Liver (tissue), 9 donors: ENCODE results near the gene GRID1. TPM values are rescaled to one million over a fixed set of nuclear protein-coding genes. Genes with fewer than 3 reads are reported as not detected.

ENCODE experiments used
- DNase-seq: peaks from one replicate; pipeline ENCODE4 v3.0.0-alpha.2; 2017; ENCODE audit warnings: low spot score
- H3K27ac ChIP-seq, 2 donors: one replicate each; pipeline ENCODE4 v1.7.0; 2013; ENCODE audit warnings: inconsistent platforms in 2 of 2, low read length in 2 of 2, control low read depth in 1 of 2, low read depth in 1 of 2, mild to moderate bottlenecking in 1 of 2
- H3K27me3 ChIP-seq, 4 donors: one replicate each; pipeline versions ENCODE4 v1.6.1 to v1.7.0; 2013; ENCODE audit warnings: low read length in 3 of 4, inconsistent platforms in 1 of 4, mild to moderate bottlenecking in 1 of 4, moderate library complexity in 1 of 4; ENCODE audit not compliant: control insufficient read depth in 4 of 4, insufficient read depth in 4 of 4
- H3K36me3 ChIP-seq, 4 donors: one replicate each; pipeline versions ENCODE4 v1.6.1 to v1.7.0; 2013; ENCODE audit warnings: low read length in 3 of 4, mild to moderate bottlenecking in 3 of 4, low read depth in 1 of 4, moderate library complexity in 1 of 4; ENCODE audit not compliant: control insufficient read depth in 4 of 4, insufficient read depth in 3 of 4
- H3K4me1 ChIP-seq, 4 donors: one replicate each; pipeline versions ENCODE4 v1.6.1 to v1.7.0; 2013; ENCODE audit warnings: low read length in 3 of 4, mild to moderate bottlenecking in 3 of 4, moderate library complexity in 1 of 4; ENCODE audit not compliant: control insufficient read depth in 4 of 4, insufficient read depth in 4 of 4
- H3K4me3 ChIP-seq, 3 donors: one replicate each; pipeline versions ENCODE4 v1.6.1 to v1.7.0; 2013; ENCODE audit warnings: low read length in 3 of 3, control low read depth in 1 of 3, low read depth in 1 of 3, mild to moderate bottlenecking in 1 of 3
- H3K9ac ChIP-seq, 2 donors: one replicate each; pipeline ENCODE4 v1.7.0; 2013; ENCODE audit warnings: low read length in 2 of 2, mild to moderate bottlenecking in 2 of 2, moderate library complexity in 2 of 2, control low read depth in 1 of 2, low read depth in 1 of 2
- H3K9me3 ChIP-seq, 4 donors: one replicate each; pipeline versions ENCODE4 v1.6.1 to v1.7.0; 2013; ENCODE audit warnings: low read length in 3 of 4; ENCODE audit not compliant: control insufficient read depth in 4 of 4
- EGR1 ChIP-seq, 2 donors: IDR thresholded peaks; 2 replicates each; pipeline ENCODE4 v1.6.1; 2016 to 2018; ENCODE audit warnings: antibody characterized with exemption in 2 of 2, low read depth in 2 of 2
- FOXA1 ChIP-seq: IDR thresholded peaks from 2 replicates; pipeline ENCODE4 v1.6.1; 2016; ENCODE audit warnings: antibody characterized with exemption
- FOXA2 ChIP-seq: IDR thresholded peaks from 2 replicates; pipeline ENCODE4 v1.6.1; 2016; ENCODE audit warnings: antibody characterized with exemption
- GABPA ChIP-seq, 2 donors: IDR thresholded peaks in 1 of 2; conservative IDR thresholded peaks in 1 of 2; 2 replicates each; pipeline ENCODE4 v1.6.1; 2016; ENCODE audit warnings: antibody characterized with exemption in 2 of 2, mild to moderate bottlenecking in 1 of 2, moderate library complexity in 1 of 2
- HNF4A ChIP-seq, 2 donors: conservative IDR thresholded peaks; 2 replicates each; pipeline ENCODE4 v1.6.1; 2016; ENCODE audit warnings: antibody characterized with exemption in 2 of 2, mild to moderate bottlenecking in 2 of 2
- HNF4G ChIP-seq: IDR thresholded peaks from 2 replicates; pipeline ENCODE4 v1.6.1; 2016; ENCODE audit warnings: antibody characterized with exemption
- JUND ChIP-seq, 2 donors: IDR thresholded peaks; 2 replicates each; pipeline ENCODE4 v1.6.1; 2016; ENCODE audit warnings: antibody characterized with exemption in 2 of 2
- MAX ChIP-seq: IDR thresholded peaks from 2 replicates; pipeline ENCODE4 v1.6.1; 2016; ENCODE audit warnings: antibody characterized with exemption
- NR2F2 ChIP-seq: IDR thresholded peaks from 2 replicates; pipeline ENCODE4 v1.6.1; 2016; ENCODE audit warnings: antibody characterized with exemption
- RAD21 ChIP-seq, 2 donors: IDR thresholded peaks; 2 replicates each; pipeline ENCODE4 v1.6.1; 2016; ENCODE audit warnings: antibody characterized with exemption in 2 of 2, mild to moderate bottlenecking in 2 of 2
- REST ChIP-seq: IDR thresholded peaks from 2 replicates; pipeline ENCODE4 v1.6.1; 2016; ENCODE audit warnings: antibody characterized with exemption, mild to moderate bottlenecking
- RXRA ChIP-seq, 2 donors: IDR thresholded peaks; 2 replicates each; pipeline ENCODE4 v1.6.1; 2017 to 2018; ENCODE audit warnings: antibody characterized with exemption in 2 of 2, mild to moderate bottlenecking in 1 of 2
- SP1 ChIP-seq: IDR thresholded peaks from 2 replicates; pipeline ENCODE4 v1.6.1; 2018; ENCODE audit warnings: antibody characterized with exemption, mild to moderate bottlenecking
- TAF1 ChIP-seq: conservative IDR thresholded peaks from 2 replicates; pipeline ENCODE4 v1.6.1; 2016; ENCODE audit warnings: antibody characterized with exemption, mild to moderate bottlenecking
- YY1 ChIP-seq: IDR thresholded peaks from 2 replicates; pipeline ENCODE4 v1.6.1; 2016; ENCODE audit warnings: antibody characterized with exemption, mild to moderate bottlenecking
- WGBS: extraction: QIAGEN DNeasy Blood & Tissue Kit; methylation state at CpG from one replicate; pipeline ENCODE4 v1.1.7; 2013; 5-methylcytosine and 5-hydroxymethylcytosine counted together
- polyA plus RNA-seq, 2 donors: library from polyadenylated mRNA; stranded (reverse) in 1 of 2; unstranded in 1 of 2; fragments of 200-250 nt in 1 of 2; fragments of >200 nt in 1 of 2; fragmentation: Nextera tagmentation in 1 of 2; extraction: Ambion mirVana in 1 of 2; gene quantifications; one replicate each; pipeline versions ENCODE4 v1.2.1 to v1.2.3, GENCODE V29; 2013 to 2015
- total RNA-seq, 2 donors: library from RNA; depleted of rRNA; stranded (reverse); fragments of >200 nt; gene quantifications; one replicate each; pipeline ENCODE4 v1.2.3, GENCODE V29; 2014
- TF ChIP-seq, protein P1 (sequence below): IDR thresholded peaks from 2 replicates; pipeline ENCODE4 v1.6.1; 2016; ENCODE audit warnings: antibody characterized with exemption
- TF ChIP-seq, protein P2 (sequence below): IDR thresholded peaks from 2 replicates; pipeline ENCODE4 v1.6.1; 2016; ENCODE audit warnings: antibody characterized with exemption
- TF ChIP-seq, protein P3 (sequence below): fragments of 150-350 bp; IDR thresholded peaks from 2 replicates; pipeline ENCODE4 v1.5.1; 2017; ENCODE audit warnings: improper control_type of control experiment, low read depth, low read length; ENCODE audit not compliant: missing input control
- donor health status: healthy.
- donor health status: healthy.
- donor health status: healthy.
- donor health status: healthy.
- donor health status: healthy.

Gene GRID1
- total and polyA plus RNA-seq, 4 donors: 0.09 to 0.17 (median 0.14) TPM; not detected in 1

DNA sequence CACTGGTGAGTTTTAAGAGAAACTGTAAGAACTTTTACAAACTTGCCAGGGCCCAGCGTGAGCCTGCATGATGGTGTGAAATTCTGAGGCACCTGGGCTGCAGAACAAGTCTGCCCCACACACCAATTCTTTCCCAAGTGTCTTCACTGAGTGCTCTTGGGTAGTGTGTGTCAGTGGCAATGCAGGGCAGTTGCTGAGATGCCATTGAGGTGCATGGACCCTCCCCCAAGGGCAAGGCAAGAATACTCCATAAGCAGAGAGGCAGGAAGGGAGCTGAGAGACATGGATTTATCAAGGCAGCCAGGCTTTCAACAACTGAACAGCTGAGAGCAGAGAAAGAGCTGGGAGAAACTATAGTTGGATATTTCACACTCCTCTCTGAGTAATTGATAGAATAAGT lies 801.2 kb downstream of the GRID1 start:
- Histone ChIP-seq H3K27ac (no peak overlapping the region), H3K4me3 (no peak overlapping the region), H3K9ac (no peak overlapping the region), H3K9me3 (no peaks in the 10 kb centered on the region), H3K4me1 (no peaks in the 10 kb centered on the region), H3K36me3 (no peaks in the 10 kb centered on the region), H3K27me3 (no peaks in the 10 kb centered on the region)
- no peak for TF ChIP-seq HNF4A (conservative IDR thresholded peaks at IDR 0.05)
- TF ChIP-seq RAD21 (IDR thresholded peaks at IDR 0.05): no peak
- TF ChIP-seq GABPA (IDR thresholded peaks at IDR 0.05 in 1 of 2, conservative IDR thresholded peaks at IDR 0.05 in 1 of 2): no peak
- no peak for TF ChIP-seq EGR1 (IDR thresholded peaks at IDR 0.05; ENCODE audit: low read depth in 2 of 2)
- no peak for TF ChIP-seq NR2F2
- DNase-seq: no peak
- WGBS: 67% methylated on average over 1 of the region's 1 CpG

DNA sequence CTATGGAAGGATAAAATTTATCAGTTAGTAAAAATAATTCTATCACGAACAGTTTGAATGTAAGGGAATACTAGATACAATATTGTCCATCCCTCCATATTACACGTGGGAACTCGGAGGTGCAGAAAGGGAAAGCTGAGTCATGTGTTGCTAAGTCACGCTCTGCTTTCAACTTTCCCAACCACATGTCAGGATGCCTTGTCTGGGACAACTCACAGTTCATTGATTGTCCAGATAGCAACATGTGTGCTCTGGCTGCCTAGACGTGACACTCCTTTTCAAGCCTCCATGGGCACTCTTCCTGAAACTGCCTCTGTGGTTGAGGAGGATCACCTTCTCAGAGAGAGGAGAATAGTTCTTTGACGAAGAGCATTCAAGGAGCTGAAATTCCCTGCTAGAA lies 808.1 kb downstream of the GRID1 start:
- Histone ChIP-seq H3K9ac (no peak overlapping the region), H3K36me3 (no peaks in the 10 kb centered on the region), H3K4me3 (no peak overlapping the region), H3K27me3 (peaks cover 0 to 2% (median 0%) of the 10 kb centered on the region in 4 donors), H3K9me3 (no peaks in the 10 kb centered on the region), H3K27ac (no peak overlapping the region), H3K4me1 (no peaks in the 10 kb centered on the region)
- DNase-seq: no peak
- no peak for TF ChIP-seq RAD21 (IDR thresholded peaks at IDR 0.05)
- no peak for TF ChIP-seq MAX
- no peak for TF ChIP-seq YY1
- no peak for TF ChIP-seq HNF4G
- TF ChIP-seq TAF1: no peak
- TF ChIP-seq, protein P1, sequence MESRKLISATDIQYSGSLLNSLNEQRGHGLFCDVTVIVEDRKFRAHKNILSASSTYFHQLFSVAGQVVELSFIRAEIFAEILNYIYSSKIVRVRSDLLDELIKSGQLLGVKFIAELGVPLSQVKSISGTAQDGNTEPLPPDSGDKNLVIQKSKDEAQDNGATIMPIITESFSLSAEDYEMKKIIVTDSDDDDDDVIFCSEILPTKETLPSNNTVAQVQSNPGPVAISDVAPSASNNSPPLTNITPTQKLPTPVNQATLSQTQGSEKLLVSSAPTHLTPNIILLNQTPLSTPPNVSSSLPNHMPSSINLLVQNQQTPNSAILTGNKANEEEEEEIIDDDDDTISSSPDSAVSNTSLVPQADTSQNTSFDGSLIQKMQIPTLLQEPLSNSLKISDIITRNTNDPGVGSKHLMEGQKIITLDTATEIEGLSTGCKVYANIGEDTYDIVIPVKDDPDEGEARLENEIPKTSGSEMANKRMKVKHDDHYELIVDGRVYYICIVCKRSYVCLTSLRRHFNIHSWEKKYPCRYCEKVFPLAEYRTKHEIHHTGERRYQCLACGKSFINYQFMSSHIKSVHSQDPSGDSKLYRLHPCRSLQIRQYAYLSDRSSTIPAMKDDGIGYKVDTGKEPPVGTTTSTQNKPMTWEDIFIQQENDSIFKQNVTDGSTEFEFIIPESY: no peak
- no peak for TF ChIP-seq JUND (IDR thresholded peaks at IDR 0.05)
- no peak for TF ChIP-seq RXRA (IDR thresholded peaks at IDR 0.05)
- TF ChIP-seq, protein P2, sequence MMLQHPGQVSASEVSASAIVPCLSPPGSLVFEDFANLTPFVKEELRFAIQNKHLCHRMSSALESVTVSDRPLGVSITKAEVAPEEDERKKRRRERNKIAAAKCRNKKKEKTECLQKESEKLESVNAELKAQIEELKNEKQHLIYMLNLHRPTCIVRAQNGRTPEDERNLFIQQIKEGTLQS: no peak
- no peak for TF ChIP-seq FOXA2
- no peak for TF ChIP-seq HNF4A (conservative IDR thresholded peaks at IDR 0.05)
- no peak for TF ChIP-seq SP1
- TF ChIP-seq FOXA1: no peak
- TF ChIP-seq, protein P3, sequence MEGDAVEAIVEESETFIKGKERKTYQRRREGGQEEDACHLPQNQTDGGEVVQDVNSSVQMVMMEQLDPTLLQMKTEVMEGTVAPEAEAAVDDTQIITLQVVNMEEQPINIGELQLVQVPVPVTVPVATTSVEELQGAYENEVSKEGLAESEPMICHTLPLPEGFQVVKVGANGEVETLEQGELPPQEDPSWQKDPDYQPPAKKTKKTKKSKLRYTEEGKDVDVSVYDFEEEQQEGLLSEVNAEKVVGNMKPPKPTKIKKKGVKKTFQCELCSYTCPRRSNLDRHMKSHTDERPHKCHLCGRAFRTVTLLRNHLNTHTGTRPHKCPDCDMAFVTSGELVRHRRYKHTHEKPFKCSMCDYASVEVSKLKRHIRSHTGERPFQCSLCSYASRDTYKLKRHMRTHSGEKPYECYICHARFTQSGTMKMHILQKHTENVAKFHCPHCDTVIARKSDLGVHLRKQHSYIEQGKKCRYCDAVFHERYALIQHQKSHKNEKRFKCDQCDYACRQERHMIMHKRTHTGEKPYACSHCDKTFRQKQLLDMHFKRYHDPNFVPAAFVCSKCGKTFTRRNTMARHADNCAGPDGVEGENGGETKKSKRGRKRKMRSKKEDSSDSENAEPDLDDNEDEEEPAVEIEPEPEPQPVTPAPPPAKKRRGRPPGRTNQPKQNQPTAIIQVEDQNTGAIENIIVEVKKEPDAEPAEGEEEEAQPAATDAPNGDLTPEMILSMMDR: no peak
- no peak for TF ChIP-seq EGR1 (IDR thresholded peaks at IDR 0.05; ENCODE audit: low read depth in 2 of 2)
- no peak for TF ChIP-seq REST
- 73% methylated on average over 6 of the region's 6 CpGs for WGBS
